ENCODE data around the gene GALNT10. TPM values are rescaled to one million over a fixed set of nuclear protein-coding genes. Genes with fewer than 3 reads are reported as not detected.

The GALNT10 gene
- total and polyA plus RNA-seq, 3 donors from 2014 or later, result 15.7 to 19.3 (median 17.2) TPM

DNA sequence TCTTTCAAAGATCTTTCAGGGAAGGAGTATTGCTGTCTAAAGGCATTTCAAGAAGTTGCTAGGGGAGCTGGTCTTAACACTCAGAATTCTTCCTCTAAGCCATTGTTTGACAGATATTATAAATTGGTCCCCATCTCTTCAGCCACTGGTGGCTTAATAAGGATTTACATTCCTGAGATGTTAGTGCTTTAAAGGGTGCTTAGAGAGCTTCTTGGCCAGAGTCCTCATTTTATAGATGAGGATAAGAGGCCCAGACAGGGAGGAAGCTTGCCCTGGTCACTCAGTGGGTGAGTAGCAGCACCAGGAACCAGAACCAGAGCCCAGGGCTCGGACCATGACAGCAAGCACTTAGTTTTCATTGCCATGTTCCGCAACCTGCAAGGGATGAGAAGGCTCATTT is 53.2 kb downstream of the GALNT10 start:
- Histone ChIP-seq H3K4me3 (no peak overlapping the region), H3K9me3 (no peaks in the 10 kb centered on the region), H3K27me3 (no peaks in the 10 kb centered on the region), H3K4me1 (peaks cover 16% of the 10 kb centered on the region), H3K27ac (no peak overlapping the region), H3K36me3 (ENCODE audit: low read depth, missing control alignments) (no peaks in the 10 kb centered on the region)
- 100% methylated on average over 2 of the region's 2 CpGs for WGBS, 2 donors
- DNase-seq, result no peak
- intact Hi-C loops (cut with DNase I; ENCODE audit: low total_unique reads), result no loop called here
- TF ChIP-seq CTCF (IDR thresholded peaks at IDR 0.05) (no peak), POLR2A (IDR thresholded peaks at IDR 0.05) (no peak)

- no peaks in the 10 kb centered on the region for H3K27me3 ChIP-seq
- TF ChIP-seq CTCF (IDR thresholded peaks at IDR 0.05) (no peak), POLR2A (IDR thresholded peaks at IDR 0.05) (no peak)
- no peak overlapping the region for H3K4me3 ChIP-seq
- no peaks in the 10 kb centered on the region for H3K9me3 ChIP-seq
- intact Hi-C loops (cut with DNase I; ENCODE audit: low total_unique reads), result no loop called here
- H3K27ac ChIP-seq, result no peak overlapping the region
- DNase-seq, result no peak
- H3K36me3 ChIP-seq (ENCODE audit: low read depth, missing control alignments), result no peaks in the 10 kb centered on the region
- WGBS, 2 donors, result 46 to 69% methylated on average over 3 of the region's 3 CpGs
- H3K4me1 ChIP-seq, result peaks cover 12% of the 10 kb centered on the region
Observed at GRCh38 chr5:154244476-154244875, 53.9 kb downstream of the GALNT10 start.

- DNase-seq, result no peak
- Histone ChIP-seq H3K36me3 (ENCODE audit: low read depth, missing control alignments) (no peaks in the 10 kb centered on the region), H3K4me1 (no peaks in the 10 kb centered on the region), H3K9me3 (no peaks in the 10 kb centered on the region), H3K27me3 (no peaks in the 10 kb centered on the region), H3K27ac (no peak overlapping the region), H3K4me3 (no peak overlapping the region)
- WGBS, 2 donors, result 75 to 96% methylated on average over 2 of the region's 2 CpGs
- intact Hi-C loops (cut with DNase I; ENCODE audit: low total_unique reads), result no loop called here
- no peak for TF ChIP-seq CTCF (IDR thresholded peaks at IDR 0.05)
- no peak for TF ChIP-seq POLR2A (IDR thresholded peaks at IDR 0.05)
Observed at GRCh38 chr5:154248691-154249090, 58.2 kb downstream of the GALNT10 start.

- Histone ChIP-seq H3K36me3 (ENCODE audit: low read depth, missing control alignments) (no peaks in the 10 kb centered on the region), H3K27ac (no peak overlapping the region), H3K4me1 (no peaks in the 10 kb centered on the region), H3K27me3 (no peaks in the 10 kb centered on the region), H3K9me3 (no peaks in the 10 kb centered on the region), H3K4me3 (no peak overlapping the region)
- intact Hi-C loops (cut with DNase I; ENCODE audit: low total_unique reads), result no loop called here
- TF ChIP-seq POLR2A (IDR thresholded peaks at IDR 0.05) (no peak), CTCF (IDR thresholded peaks at IDR 0.05) (no peak)
- 61 to 74% methylated on average over 3 of the region's 3 CpGs for WGBS, 2 donors
- DNase-seq, result no peak
Observed at GRCh38 chr5:154249826-154250225, 59.3 kb downstream of the GALNT10 start.

GRCh38 chr5:154251529-154251928 is 61.0 kb downstream of the GALNT10 start:
- TF ChIP-seq CTCF (IDR thresholded peaks at IDR 0.05) (no peak), POLR2A (IDR thresholded peaks at IDR 0.05) (no peak)
- Histone ChIP-seq H3K4me3 (no peak overlapping the region), H3K36me3 (ENCODE audit: low read depth, missing control alignments) (no peaks in the 10 kb centered on the region), H3K9me3 (no peaks in the 10 kb centered on the region), H3K27ac (no peak overlapping the region), H3K27me3 (no peaks in the 10 kb centered on the region), H3K4me1 (no peaks in the 10 kb centered on the region)
- intact Hi-C loops (cut with DNase I; ENCODE audit: low total_unique reads), result no loop called here
- DNase-seq, result no peak
